Tibial nerve (tissue), 4 donors: Measurements from ENCODE around the gene GAB1. TPM values are rescaled to one million over a fixed set of nuclear protein-coding genes. Genes with fewer than 3 reads are reported as not detected.

ENCODE experiments used
- DNase-seq, 2 donors: peaks; one replicate each; pipeline ENCODE4 v3.0.0-alpha.2; 2019; ENCODE audit warnings: low spot score in 2 of 2
- H3K27ac ChIP-seq, 4 donors: fragments of 200-600 bp; sonication (generic) in 3 of 4; one replicate each; pipeline ENCODE4 v1.5.1; 2017 to 2019; ENCODE audit warnings: mild to moderate bottlenecking in 1 of 4
- H3K27me3 ChIP-seq, 2 donors: fragments of 200-600 bp; sonication (generic) in 1 of 2; one replicate each; pipeline versions ENCODE4 v1.5.1 to v1.6.0; 2017 to 2019
- H3K36me3 ChIP-seq, 3 donors: fragments of 200-600 bp; sonication (generic); one replicate each; pipeline ENCODE4 v1.5.1; 2018 to 2019
- H3K4me1 ChIP-seq, 4 donors: fragments of 200-600 bp; sonication (generic) in 3 of 4; one replicate each; pipeline ENCODE4 v1.5.1; 2017 to 2019
- H3K4me3 ChIP-seq, 4 donors: fragments of 200-600 bp; sonication (generic) in 3 of 4; one replicate each; pipeline ENCODE4 v1.5.1; 2017 to 2019; ENCODE audit warnings: mild to moderate bottlenecking in 1 of 4, moderate library complexity in 1 of 4
- H3K9me3 ChIP-seq, 4 donors: fragments of 200-600 bp; sonication (generic) in 3 of 4; one replicate each; pipeline ENCODE4 v1.5.1; 2017 to 2019
- CTCF ChIP-seq, 5 experiments: fragments of 200-600 bp in 3 of 5; fragments of 450-650 bp in 2 of 5; sonication (generic) in 3 of 5; IDR thresholded peaks; one replicate each; pipeline ENCODE4 v1.5.1; 2016 to 2019; ENCODE audit warnings: antibody characterized with exemption in 5 of 5, mild to moderate bottlenecking in 3 of 5, moderate library complexity in 2 of 5
- EP300 ChIP-seq, 2 donors: sonication (generic); formaldehyde crosslinking; IDR thresholded peaks; one replicate each; pipeline ENCODE4 v1.6.1; 2017; ENCODE audit warnings: antibody characterized with exemption in 2 of 2, mild to moderate bottlenecking in 1 of 2
- POLR2A ChIP-seq, 2 donors: fragments of 450-650 bp; IDR thresholded peaks; one replicate each; pipeline ENCODE4 v1.6.1; 2017; ENCODE audit warnings: antibody characterized with exemption in 2 of 2, mild to moderate bottlenecking in 2 of 2, moderate library complexity in 2 of 2
- WGBS, 2 donors: methylation state at CpG; one replicate each; pipeline ENCODE4 v1.1.5; 2018; 5-methylcytosine and 5-hydroxymethylcytosine counted together
- total RNA-seq, 4 donors: library from RNA; depleted of rRNA; stranded (reverse); fragments of >200 nt; gene quantifications; one replicate each; pipeline ENCODE4 v1.1.0, GENCODE V29; 2016

Gene GAB1
- total RNA-seq, result 100 to 1,000 TPM in 1 of 4 donors, 10 to 100 TPM in 3; 50.7 to 123 (median 81.4) TPM

GRCh38 chr4:143336781-143337599, at the start of gene GAB1:
Gene GAB1 (plus strand): TSS chr4:143336876. CDS start chr4:143337189, 313 bp downstream.
- Histone ChIP-seq H3K4me1 (peaks cover 0 to 51% (median 14%) of the 10 kb centered on the region in 4 donors), H3K27ac (peak within 1 kb of the TSS in 2 of 4 donors; percentile 92 to 95), H3K9me3 (no peaks in the 10 kb centered on the region), H3K4me3 (peak within 1 kb of the TSS; percentile 62 to 94 (median 84)), H3K36me3 (no peaks in the 10 kb centered on the region), H3K27me3 (no peaks in the 10 kb centered on the region)
- WGBS, 2 donors, result 0% methylated on average over 14 to 60 of the region's 81 CpGs
- TF ChIP-seq EP300 (IDR thresholded peaks at IDR 0.05), result peak in 1 of 2 donors; percentile 80
- TF ChIP-seq CTCF (IDR thresholded peaks at IDR 0.05), result peak in 3 of 5 experiments; percentile 26 to 49 (median 29)
- peak in 1 of 2 donors; percentile 59 for TF ChIP-seq POLR2A (IDR thresholded peaks at IDR 0.05)
- peak; percentile 61 to 67 for DNase-seq

- H3K4me1 ChIP-seq, result peaks cover 0 to 32% (median 13%) of the 10 kb centered on the region in 4 donors
- TF ChIP-seq POLR2A (IDR thresholded peaks at IDR 0.05) (no peak), CTCF (IDR thresholded peaks at IDR 0.05) (no peak), EP300 (IDR thresholded peaks at IDR 0.05) (no peak)
- no peaks in the 10 kb centered on the region for H3K9me3 ChIP-seq
- no peak for DNase-seq
- H3K27ac ChIP-seq, result peak overlapping the region in 2 of 4 donors; percentile 80 to 82
- H3K36me3 ChIP-seq, result no peaks in the 10 kb centered on the region
- H3K4me3 ChIP-seq, result no peak overlapping the region
- 70 to 76% methylated on average over 3 of the region's 3 CpGs for WGBS, 2 donors
- no peaks in the 10 kb centered on the region for H3K27me3 ChIP-seq
Observed at GRCh38 chr4:143287572-143287923, 49.1 kb upstream of the GAB1 start.

GRCh38 chr4:143288171-143288570, 48.5 kb upstream of the GAB1 start:
- Histone ChIP-seq H3K27ac (peak overlapping the region in 2 of 4 donors; percentile 14 to 82), H3K4me1 (peaks cover 0 to 32% (median 13%) of the 10 kb centered on the region in 4 donors), H3K4me3 (no peak overlapping the region), H3K36me3 (no peaks in the 10 kb centered on the region), H3K9me3 (no peaks in the 10 kb centered on the region), H3K27me3 (no peaks in the 10 kb centered on the region)
- 67 to 70% methylated on average over 4 of the region's 4 CpGs for WGBS, 2 donors
- no peak for TF ChIP-seq POLR2A (IDR thresholded peaks at IDR 0.05)
- no peak for TF ChIP-seq EP300 (IDR thresholded peaks at IDR 0.05)
- no peak for TF ChIP-seq CTCF (IDR thresholded peaks at IDR 0.05)
- DNase-seq, result no peak

- no peak overlapping the region for H3K27ac ChIP-seq
- DNase-seq, result no peak
- TF ChIP-seq EP300 (IDR thresholded peaks at IDR 0.05) (no peak), CTCF (IDR thresholded peaks at IDR 0.05) (no peak), POLR2A (IDR thresholded peaks at IDR 0.05) (no peak)
Observed at GRCh38 chr4:143289370-143289769, 47.3 kb upstream of the GAB1 start.

GRCh38 chr4:143291314-143291713, 45.4 kb upstream of the GAB1 start:
- no peak for TF ChIP-seq POLR2A (IDR thresholded peaks at IDR 0.05)
- TF ChIP-seq EP300 (IDR thresholded peaks at IDR 0.05), result no peak
- no peak for TF ChIP-seq CTCF (IDR thresholded peaks at IDR 0.05)
- Histone ChIP-seq H3K9me3 (no peaks in the 10 kb centered on the region), H3K27ac (no peak overlapping the region), H3K36me3 (no peaks in the 10 kb centered on the region), H3K4me1 (peaks cover 0 to 32% (median 7%) of the 10 kb centered on the region in 4 donors), H3K4me3 (no peak overlapping the region), H3K27me3 (no peaks in the 10 kb centered on the region)
- DNase-seq, result no peak

More at GRCh38 chr4:143289370-143289769, 47.3 kb upstream of the GAB1 start:
- Histone ChIP-seq H3K27me3 (no peaks in the 10 kb centered on the region), H3K4me1 (peaks cover 0 to 37% (median 13%) of the 10 kb centered on the region in 4 donors), H3K36me3 (no peaks in the 10 kb centered on the region), H3K4me3 (no peak overlapping the region), H3K9me3 (no peaks in the 10 kb centered on the region)
